Activated CD4-positive, CD25-positive, alpha-beta regulatory T cell treated with anti-CD3 and anti-CD28 coated beads, Interleukin-2, amount 50 U/mL, for 72 hours (primary cell): ENCODE data around the gene EEF1B2.
"Not testable (repeated sequence)": the region's sequence is repeated elsewhere in the genome, so short reads cannot be mapped to it uniquely, and the experiment has no call there.

ENCODE experiments used
- DNase-seq: peaks from one replicate; pipeline ENCODE4 v3.0.0; 2021

The EEF1B2 gene

GRCh38 chr2:206168230-206168629, 8.5 kb downstream of the EEF1B2 start:
- DNase-seq, result not testable (repeated sequence)

GRCh38 chr2:206171624-206172397, 12.1 kb downstream of the EEF1B2 start:
- not testable (repeated sequence) for DNase-seq

- no peak for DNase-seq
These were observed 13.5 kb downstream of the EEF1B2 start for GRCh38 chr2:206173147-206173546.

- no peak for DNase-seq
These were observed 16.4 kb downstream of the EEF1B2 start for GRCh38 chr2:206176121-206176520.

GRCh38 chr2:206176901-206177300, 17.2 kb downstream of the EEF1B2 start:
- DNase-seq, result no peak

GRCh38 chr2:206181526-206181925, 21.8 kb downstream of the EEF1B2 start:
- DNase-seq, result not testable (repeated sequence)

GRCh38 chr2:206189691-206190090, 30.0 kb downstream of the EEF1B2 start:
- no peak for DNase-seq

- no peak for DNase-seq
These were observed 30.4 kb downstream of the EEF1B2 start for GRCh38 chr2:206190111-206190510.

GRCh38 chr2:206190689-206191088, 31.0 kb downstream of the EEF1B2 start:
- no peak for DNase-seq

GRCh38 chr2:206192157-206192556, 32.5 kb downstream of the EEF1B2 start:
- no peak for DNase-seq

GRCh38 chr2:206193671-206194357, 34.1 kb downstream of the EEF1B2 start:
- DNase-seq, result no peak

- no peak for DNase-seq
These were observed 39.0 kb downstream of the EEF1B2 start for GRCh38 chr2:206198677-206199076.

- DNase-seq, result no peak
These were observed 41.6 kb downstream of the EEF1B2 start for GRCh38 chr2:206201075-206201848.

GRCh38 chr2:206202446-206202845, 42.8 kb downstream of the EEF1B2 start:
- DNase-seq, result no peak

GRCh38 chr2:206203331-206203730, 43.6 kb downstream of the EEF1B2 start:
- no peak for DNase-seq

- DNase-seq, result no peak
These were observed 45.0 kb downstream of the EEF1B2 start for GRCh38 chr2:206204710-206205109.

GRCh38 chr2:206207316-206207715, 47.6 kb downstream of the EEF1B2 start:
- not testable (repeated sequence) for DNase-seq

GRCh38 chr2:206208900-206209299, 49.2 kb downstream of the EEF1B2 start:
- DNase-seq, result no peak

- no peak for DNase-seq
These were observed 52.1 kb downstream of the EEF1B2 start for GRCh38 chr2:206211657-206212255.
